ENCODE data around the gene FOXD3.
"Not testable (repeated sequence)": the region's sequence is repeated elsewhere in the genome, so short reads cannot be mapped to it uniquely, and the experiment has no call there.

The FOXD3 gene

DNA sequence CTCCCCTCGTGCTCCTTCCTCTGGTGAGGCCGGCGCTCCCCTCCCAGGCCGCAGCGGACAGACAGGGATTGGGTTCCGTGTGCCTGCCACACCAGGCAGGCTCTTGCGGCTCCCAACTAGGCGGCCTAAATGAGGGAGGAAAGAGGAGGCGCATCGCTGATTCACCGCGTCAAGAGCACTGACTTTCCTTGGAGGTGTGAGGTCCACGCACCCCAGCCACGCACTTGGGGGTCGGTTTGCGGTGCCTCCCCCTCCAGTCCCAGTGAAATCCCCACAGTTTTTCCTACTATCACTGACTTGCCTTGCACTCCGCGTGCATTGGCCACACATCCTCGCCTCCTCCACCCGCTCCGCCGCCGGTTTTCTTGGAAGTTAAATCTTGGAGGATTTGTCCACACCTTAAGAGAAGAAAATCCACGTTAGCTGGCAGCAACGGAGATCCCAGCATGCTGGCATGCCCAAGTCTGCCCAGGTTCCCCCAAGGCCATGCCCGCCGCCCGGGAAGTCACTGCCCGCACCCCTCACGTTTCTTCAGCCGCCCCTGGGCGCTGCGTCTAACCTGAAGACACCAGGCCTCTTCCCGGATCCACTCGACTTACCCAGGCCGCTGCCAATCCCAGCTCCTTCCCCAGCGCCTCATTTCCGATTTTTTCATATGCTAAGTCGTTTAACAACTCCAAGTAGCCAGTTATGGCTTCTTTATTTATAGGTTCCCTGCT, 1.1 kb upstream of the FOXD3 start:
- DNase-seq: no peak

DNA sequence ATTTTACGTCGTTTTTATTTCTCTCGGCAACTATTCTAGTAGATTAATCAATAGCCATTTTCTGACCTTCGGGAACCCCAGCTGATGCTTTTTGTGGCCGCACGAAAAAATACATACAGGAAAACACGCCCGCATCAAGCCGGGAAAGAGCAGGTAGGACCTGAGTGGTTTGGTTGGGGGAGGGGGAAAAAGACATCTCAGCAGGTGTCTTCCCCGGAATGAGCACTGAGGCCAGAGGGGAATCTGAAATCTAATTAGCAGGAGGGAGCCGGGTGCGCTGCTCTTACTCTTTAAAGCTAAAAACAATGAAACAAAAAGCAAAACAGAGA, 618 bp upstream of the FOXD3 start:
- no peak for DNase-seq

- no peak for DNase-seq
Measured at GRCh38 chr1:63322944-63323864, 837 bp downstream of the FOXD3 start.

GRCh38 chr1:63323865-63324778, 1.8 kb downstream of the FOXD3 start:
- no peak for DNase-seq

- DNase-seq: no peak
Measured at GRCh38 chr1:63324779-63325119, 2.4 kb downstream of the FOXD3 start.

DNA sequence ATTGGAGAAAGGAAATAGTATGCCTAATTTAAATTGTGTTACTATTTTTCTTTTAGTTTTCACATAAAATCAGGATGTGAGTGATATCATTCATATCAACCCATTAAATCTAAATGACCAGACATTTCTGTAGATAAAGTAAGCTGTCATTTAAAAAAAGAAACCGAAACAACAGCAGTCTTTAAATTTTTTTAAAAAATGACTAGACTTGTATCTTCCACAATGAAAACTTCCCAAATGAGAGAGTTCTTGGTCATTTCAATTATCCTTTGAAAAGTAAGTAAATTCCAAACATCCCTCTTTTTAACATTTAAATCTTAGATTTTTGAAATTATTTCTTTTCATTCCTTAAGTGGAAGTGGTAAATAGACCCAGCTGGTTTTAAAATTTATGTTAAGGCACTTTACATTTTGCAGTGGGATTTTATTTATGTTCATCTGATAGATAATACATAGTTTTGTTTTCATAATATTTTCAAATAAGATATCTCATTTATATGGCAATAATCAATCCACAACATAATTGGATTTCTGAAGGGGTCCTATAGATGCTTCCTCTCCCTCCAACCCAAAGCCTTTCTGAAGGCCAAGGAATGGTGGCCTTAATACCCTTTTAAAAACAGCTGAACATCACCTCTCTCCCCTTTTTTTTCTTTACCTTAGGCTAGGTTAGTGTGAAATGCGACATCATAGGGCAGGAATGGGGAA, 3.1 kb downstream of the FOXD3 start:
- no peak for DNase-seq

DNA sequence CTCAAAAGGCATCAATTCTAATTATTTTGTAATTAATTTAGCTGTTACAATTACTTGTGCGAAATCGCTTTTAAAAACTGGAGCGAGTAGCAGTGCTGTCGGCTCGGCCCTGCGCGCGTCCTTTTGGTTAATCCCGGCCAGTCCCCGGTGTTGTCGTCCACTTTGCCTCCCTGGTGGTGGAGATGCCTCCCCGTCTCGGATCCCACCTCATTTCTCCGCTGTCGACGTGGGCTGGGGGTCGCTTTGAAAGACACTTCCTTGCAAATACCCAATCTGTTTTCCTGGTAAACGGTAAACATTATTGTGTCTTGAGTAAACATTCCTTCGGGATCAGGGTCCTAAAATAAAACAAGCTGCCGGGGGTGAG, 3.7 kb downstream of the FOXD3 start:
- no peak for DNase-seq

DNA sequence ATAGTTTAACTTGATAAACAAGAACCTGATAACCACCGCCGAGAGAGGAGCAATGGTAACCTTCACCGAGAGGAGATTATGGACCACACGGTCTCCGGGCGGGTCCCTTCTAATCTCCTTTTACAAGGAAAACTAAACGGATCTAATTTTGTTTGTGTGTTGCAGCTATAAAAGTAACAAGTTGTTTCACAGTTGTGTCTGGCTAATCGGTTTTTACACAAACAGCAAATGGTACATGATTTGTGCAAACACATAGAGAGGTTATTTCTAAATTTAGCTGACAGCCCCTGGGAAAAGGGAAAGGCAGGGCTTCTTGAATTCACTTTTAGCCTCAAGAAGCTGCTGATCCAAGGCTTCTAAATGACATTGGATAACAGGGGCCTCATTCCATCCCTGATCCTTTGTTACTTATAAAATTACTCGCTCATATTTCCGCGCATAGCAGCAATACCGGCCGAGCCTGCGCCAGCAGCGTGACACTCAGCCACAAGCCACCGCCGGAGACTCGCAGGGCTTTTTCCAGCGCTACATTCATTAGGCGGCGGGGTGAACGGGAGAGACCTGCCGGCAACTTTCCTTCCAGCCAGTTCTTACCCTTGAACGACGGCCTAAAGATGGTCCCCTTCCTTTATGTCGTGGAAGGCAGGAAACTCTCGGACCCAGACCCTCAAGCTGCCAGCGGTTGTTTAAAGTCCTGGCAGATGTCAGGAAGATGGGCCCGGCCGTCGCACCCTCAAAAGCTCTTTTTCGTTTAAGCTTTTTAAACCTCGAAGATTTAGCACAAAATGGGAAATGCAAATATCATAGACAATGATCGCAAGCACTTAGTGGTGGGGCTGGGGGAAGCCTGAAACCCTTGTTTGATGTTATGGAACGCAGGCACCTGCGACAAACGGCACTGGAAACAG, 4.4 kb downstream of the FOXD3 start:
- DNase-seq: no peak

DNA sequence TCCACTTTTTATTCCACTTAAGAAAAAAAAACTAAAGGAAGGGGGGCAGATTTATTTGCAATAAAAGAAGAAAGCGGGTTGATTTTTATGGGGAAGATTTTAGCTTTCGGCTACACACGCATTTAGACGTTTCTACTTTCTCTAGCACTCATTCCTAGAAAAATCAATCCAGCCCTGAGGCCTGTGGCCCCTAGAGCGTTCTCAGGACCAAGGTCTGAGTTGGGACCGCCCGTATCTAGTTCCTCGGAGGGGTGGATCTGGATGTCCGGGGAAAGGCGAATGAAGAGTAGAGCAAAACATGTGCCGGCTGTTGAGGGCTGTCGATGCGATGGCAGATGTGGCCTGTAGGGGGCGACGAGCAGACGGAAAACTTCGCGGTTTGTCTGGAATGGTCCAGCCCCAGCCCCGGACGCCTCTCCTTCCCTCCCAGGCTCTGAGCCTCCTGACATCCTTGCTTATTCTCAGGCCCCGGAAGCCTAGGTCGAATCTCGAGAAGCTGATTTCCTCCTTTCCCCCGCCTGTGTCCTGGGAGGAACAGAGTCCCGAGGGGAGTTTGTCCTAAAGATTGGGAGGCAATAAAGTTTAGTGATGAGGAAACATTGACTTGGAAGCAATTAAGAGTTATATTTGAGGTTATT, 5.2 kb downstream of the FOXD3 start:
- peak; percentile 52 for DNase-seq

DNA sequence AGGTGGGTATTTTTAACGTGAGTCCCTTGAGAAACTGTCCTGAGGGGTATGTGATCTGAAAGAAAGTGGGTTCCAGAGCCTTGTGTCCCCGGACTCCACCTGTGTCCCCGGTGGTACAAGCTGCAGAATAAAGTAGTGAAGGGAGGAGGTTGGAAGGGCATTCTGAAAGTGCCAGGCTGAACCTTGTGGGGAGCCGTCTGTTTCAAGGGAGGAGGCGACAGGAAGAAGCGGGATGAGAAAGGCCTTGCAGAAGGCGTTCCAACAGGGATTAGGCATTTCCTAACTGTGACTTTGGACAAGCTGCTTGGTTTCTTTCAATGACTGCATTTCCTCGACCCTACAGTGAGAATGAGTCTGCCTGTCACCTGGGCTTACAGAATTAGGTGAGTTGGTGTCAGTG, 5.8 kb downstream of the FOXD3 start:
- DNase-seq: no peak

DNA sequence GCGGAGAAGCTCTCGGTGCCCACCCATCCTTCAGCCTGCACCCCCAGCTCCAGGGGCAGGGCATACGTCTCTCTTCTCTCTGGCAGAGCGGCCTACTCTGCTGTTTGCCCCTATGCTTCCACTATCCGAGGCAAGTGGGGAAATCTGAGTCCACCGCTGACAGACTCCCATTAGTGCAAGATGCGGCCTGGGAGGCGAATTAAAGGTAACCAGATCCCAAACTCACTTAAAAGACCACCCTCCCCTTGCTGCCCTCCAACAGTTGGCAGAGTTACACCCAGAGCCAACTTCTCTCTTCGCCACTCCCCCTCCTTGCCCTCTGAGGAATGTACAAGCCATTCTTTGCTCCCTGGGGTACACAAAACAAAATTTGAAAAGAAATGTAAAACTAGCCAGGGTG, 6.4 kb downstream of the FOXD3 start:
- DNase-seq: no peak

GRCh38 chr1:63329621-63330330, 7.4 kb downstream of the FOXD3 start:
- DNase-seq: no peak

DNA sequence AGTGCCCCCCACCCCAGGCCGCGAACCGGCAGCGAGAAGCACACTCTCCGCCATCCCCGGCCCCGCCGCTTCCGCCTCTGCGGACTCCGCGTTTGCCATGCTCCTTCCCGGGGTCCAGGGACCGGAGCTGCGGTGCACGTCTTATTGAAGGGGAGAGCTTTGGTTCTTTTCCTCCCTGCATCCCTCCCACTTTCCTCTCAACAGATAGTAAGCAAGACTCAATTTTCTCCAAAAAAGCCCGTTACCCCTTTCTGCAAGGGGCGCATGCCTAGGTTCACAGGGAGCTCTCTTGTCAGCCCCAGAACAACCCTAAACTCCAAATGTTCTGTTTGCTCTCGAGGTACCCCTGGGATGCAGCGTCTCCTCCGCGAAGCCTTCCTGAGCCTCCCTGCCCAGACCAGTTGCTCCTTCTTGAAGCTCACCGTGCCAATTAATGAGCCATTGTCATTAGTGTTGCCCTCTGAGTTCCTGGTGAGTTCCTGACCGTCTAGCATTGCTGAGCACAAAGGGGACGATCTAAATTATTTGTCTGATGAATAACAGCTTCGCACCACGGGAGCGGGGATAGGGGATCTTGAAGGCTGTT, 8.1 kb downstream of the FOXD3 start:
- no peak for DNase-seq

- DNase-seq: no peak
Measured at GRCh38 chr1:63342402-63342801, 20.0 kb downstream of the FOXD3 start.

GRCh38 chr1:63343922-63344321, 21.6 kb downstream of the FOXD3 start:
- DNase-seq: no peak

DNA sequence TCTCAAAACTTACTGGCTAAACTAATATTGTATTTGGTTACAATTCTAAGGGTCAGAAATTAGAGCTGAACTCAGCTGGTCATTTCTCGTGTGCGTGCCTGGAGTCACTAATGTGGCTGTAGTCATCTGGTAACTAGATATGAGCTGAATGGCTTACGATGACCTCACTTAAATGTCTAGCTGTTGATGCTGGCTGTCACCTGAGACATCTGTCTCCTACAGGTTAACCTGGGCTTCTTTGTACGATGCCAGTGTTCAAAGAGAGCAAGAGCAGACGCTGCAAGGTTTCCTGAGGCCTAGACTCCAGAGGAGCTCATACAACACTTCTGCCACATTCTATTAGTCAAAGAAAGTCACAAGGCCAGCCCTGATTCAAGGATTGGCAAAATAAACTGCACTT, 28.0 kb downstream of the FOXD3 start:
- no peak for DNase-seq

DNA sequence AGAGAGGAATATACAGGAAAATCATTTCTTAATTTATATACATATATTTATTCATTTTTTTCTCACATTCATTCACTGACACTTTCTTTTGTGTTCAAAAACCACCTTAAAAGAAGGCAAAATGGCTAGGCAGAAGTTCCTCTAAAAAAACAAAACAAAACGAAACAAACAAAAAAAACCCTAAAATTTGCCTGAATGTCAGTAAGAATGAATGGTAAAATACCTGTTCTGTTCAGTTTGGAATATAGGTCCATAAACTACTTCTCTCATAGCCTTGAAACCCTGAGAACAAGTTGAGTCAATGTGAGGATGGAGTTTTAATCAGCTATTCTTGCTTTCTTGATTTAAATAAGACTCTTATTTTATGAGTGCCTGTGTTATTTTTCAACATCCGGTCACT, 30.4 kb downstream of the FOXD3 start:
- DNase-seq: no peak

DNA sequence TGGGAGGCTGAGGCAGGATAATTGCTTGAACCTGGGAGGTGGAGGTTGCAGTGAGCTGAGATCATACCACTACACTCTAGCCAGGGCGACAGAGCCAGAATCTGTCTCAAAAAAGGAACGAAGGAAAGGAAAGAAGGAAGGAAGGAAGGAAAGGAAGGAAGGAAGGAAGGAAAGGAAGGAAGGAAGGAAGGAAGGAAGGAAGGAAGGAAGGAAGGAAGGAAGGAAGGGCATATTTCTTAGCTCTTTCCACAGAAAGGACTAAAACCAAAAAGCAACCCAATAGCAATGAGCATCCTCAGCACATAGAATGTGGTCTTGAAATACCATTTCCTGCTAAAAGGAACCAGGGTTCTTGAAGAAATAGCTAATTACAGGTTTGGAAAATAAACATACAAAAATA, 33.9 kb downstream of the FOXD3 start:
- not testable (repeated sequence) for DNase-seq

- DNase-seq: no peak
Measured at GRCh38 chr1:63359561-63359960, 37.2 kb downstream of the FOXD3 start.

- DNase-seq: no peak
Measured at GRCh38 chr1:63362073-63362472, 39.7 kb downstream of the FOXD3 start.
